OCI-LY1 (cell line): ENCODE results near the gene BCR.

Experiments used
- EZH2 ChIP-seq: fragments of 200-600 bp; sonication (generic), shearing (Covaris generic); IDR thresholded peaks from 2 replicates; pipeline ENCODE4 v1.8.0; 2017; ENCODE audit warnings: borderline replicate concordance, mixed run types, mild to moderate bottlenecking, antibody characterized with exemption, low read length, moderate library complexity, mixed read lengths
- TF ChIP-seq, protein P1 (sequence below): fragments of 200-600 bp; sonication (generic), shearing (Covaris generic); IDR thresholded peaks from 2 replicates; pipeline ENCODE4 v1.5.1; 2017; ENCODE audit warnings: mild to moderate bottlenecking, antibody characterized with exemption, low read length, moderate library complexity, mixed read lengths

DNA sequence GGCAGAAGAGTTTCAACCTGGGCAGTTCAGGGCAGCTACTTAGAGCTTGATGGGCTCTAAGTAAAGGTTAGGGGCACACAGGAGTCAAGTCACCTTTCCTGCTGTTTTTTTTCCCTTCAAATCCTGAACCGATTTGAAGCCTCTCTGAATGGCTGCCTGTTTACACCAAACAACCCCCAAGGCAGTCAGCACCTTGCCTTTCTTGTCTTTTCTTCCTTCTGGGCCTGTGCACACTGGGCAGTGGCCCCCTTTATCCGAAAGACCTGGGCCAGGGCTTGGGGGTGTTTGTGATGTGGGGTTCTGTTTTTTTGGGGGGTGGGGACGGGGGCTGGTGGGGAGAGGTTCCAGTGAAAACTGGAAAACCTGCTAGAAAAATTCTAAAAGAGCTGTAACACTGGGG is 42.8 kb upstream of the BCR start:
- TF ChIP-seq, protein P1, sequence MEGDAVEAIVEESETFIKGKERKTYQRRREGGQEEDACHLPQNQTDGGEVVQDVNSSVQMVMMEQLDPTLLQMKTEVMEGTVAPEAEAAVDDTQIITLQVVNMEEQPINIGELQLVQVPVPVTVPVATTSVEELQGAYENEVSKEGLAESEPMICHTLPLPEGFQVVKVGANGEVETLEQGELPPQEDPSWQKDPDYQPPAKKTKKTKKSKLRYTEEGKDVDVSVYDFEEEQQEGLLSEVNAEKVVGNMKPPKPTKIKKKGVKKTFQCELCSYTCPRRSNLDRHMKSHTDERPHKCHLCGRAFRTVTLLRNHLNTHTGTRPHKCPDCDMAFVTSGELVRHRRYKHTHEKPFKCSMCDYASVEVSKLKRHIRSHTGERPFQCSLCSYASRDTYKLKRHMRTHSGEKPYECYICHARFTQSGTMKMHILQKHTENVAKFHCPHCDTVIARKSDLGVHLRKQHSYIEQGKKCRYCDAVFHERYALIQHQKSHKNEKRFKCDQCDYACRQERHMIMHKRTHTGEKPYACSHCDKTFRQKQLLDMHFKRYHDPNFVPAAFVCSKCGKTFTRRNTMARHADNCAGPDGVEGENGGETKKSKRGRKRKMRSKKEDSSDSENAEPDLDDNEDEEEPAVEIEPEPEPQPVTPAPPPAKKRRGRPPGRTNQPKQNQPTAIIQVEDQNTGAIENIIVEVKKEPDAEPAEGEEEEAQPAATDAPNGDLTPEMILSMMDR, result no peak
- no peak for TF ChIP-seq EZH2
